ENCODE data around the gene CRELD2. TPM values are rescaled to one million over a fixed set of nuclear protein-coding genes. Genes with fewer than 3 reads are reported as not detected.

CRELD2 gene
- total and polyA plus RNA-seq, 2 donors from 2014 or later: 37.3 to 54.0 TPM

GRCh38 chr22:49963647-49964026 lies 45.2 kb downstream of the CRELD2 start:
- peak overlapping the region; percentile 97 for H3K27ac ChIP-seq (ENCODE audit: low read depth in 2 of 2, low read length in 2 of 2)
- intact Hi-C loops (cut with DNase I): no loop called here
- DNase-seq (no peak), FAIRE-seq (no peak)
- peaks cover 0 to 24% (median 7%) of the 10 kb centered on the region in 3 donors for H3K36me3 ChIP-seq (ENCODE audit: control insufficient read depth in 2 of 3, insufficient read depth in 3 of 3, low read length in 3 of 3)
- peak overlapping the region in 2 of 3 donors; percentile 80 to 84 for H3K4me3 ChIP-seq (ENCODE audit: low read length in 3 of 3)
- no peaks in the 10 kb centered on the region for H3K9me3 ChIP-seq (ENCODE audit: control insufficient read depth in 2 of 3, insufficient read depth in 1 of 3, low read length in 3 of 3)
- no peak for TF ChIP-seq CTCF (IDR thresholded peaks at IDR 0.05; ENCODE audit: borderline replicate concordance, extremely low read depth, insufficient read depth)
- peak overlapping the region in 2 of 3 donors; percentile 61 to 97 for H3K9ac ChIP-seq (ENCODE audit: low read length in 3 of 3)
- no peaks in the 10 kb centered on the region for H3K27me3 ChIP-seq (ENCODE audit: control insufficient read depth, insufficient read depth, low read length)
- peaks cover 0 to 63% (median 47%) of the 10 kb centered on the region in 3 donors for H3K4me1 ChIP-seq (ENCODE audit: control insufficient read depth in 2 of 3, insufficient read depth in 2 of 3, low read depth in 1 of 3, low read length in 3 of 3)

GRCh38 chr22:49964136-49965090 lies 46.0 kb downstream of the CRELD2 start:
- H3K27ac ChIP-seq (ENCODE audit: low read depth in 2 of 2, low read length in 2 of 2): peak overlapping the region; percentile 97
- DNase-seq: peak in 3 of 5 donors; percentile 8 to 74 (median 58)

GRCh38 chr22:49965091-49966040 lies 46.9 kb downstream of the CRELD2 start:
- Histone ChIP-seq H3K4me3 (ENCODE audit: low read length in 3 of 3) (peak overlapping the region in 1 of 3 donors; percentile 80), H3K9ac (ENCODE audit: low read length in 3 of 3) (peak overlapping the region in 1 of 3 donors; percentile 97), H3K9me3 (ENCODE audit: control insufficient read depth in 2 of 3, insufficient read depth in 1 of 3, low read length in 3 of 3) (no peaks in the 10 kb centered on the region), H3K27ac (ENCODE audit: low read depth in 2 of 2, low read length in 2 of 2) (peak overlapping the region; percentile 97), H3K27me3 (ENCODE audit: control insufficient read depth, insufficient read depth, low read length) (no peaks in the 10 kb centered on the region), H3K36me3 (ENCODE audit: control insufficient read depth in 2 of 3, insufficient read depth in 3 of 3, low read length in 3 of 3) (peaks cover 0 to 24% (median 7%) of the 10 kb centered on the region in 3 donors), H3K4me1 (ENCODE audit: control insufficient read depth in 2 of 3, insufficient read depth in 2 of 3, low read depth in 1 of 3, low read length in 3 of 3) (peaks cover 0 to 62% (median 52%) of the 10 kb centered on the region in 3 donors)
- TF ChIP-seq CTCF (IDR thresholded peaks at IDR 0.05; ENCODE audit: borderline replicate concordance, extremely low read depth, insufficient read depth): no peak
- intact Hi-C loops (cut with DNase I): no loop called here
- peak in 2 of 5 donors; percentile 8 to 79 for DNase-seq
- no peak for FAIRE-seq

More at GRCh38 chr22:49964136-49965090, 46.0 kb downstream of the CRELD2 start:
- Histone ChIP-seq H3K9me3 (ENCODE audit: control insufficient read depth in 2 of 3, insufficient read depth in 1 of 3, low read length in 3 of 3) (no peaks in the 10 kb centered on the region), H3K4me1 (ENCODE audit: control insufficient read depth in 2 of 3, insufficient read depth in 2 of 3, low read depth in 1 of 3, low read length in 3 of 3) (peaks cover 0 to 63% (median 44%) of the 10 kb centered on the region in 3 donors), H3K36me3 (ENCODE audit: control insufficient read depth in 2 of 3, insufficient read depth in 3 of 3, low read length in 3 of 3) (peaks cover 0 to 24% (median 7%) of the 10 kb centered on the region in 3 donors), H3K4me3 (ENCODE audit: low read length in 3 of 3) (peak overlapping the region in 2 of 3 donors; percentile 80 to 84), H3K27me3 (ENCODE audit: control insufficient read depth, insufficient read depth, low read length) (no peaks in the 10 kb centered on the region), H3K9ac (ENCODE audit: low read length in 3 of 3) (peak overlapping the region in 2 of 3 donors; percentile 61 to 97)
- no peak for FAIRE-seq
- intact Hi-C loops (cut with DNase I): no loop called here
- no peak for TF ChIP-seq CTCF (IDR thresholded peaks at IDR 0.05; ENCODE audit: borderline replicate concordance, extremely low read depth, insufficient read depth)

All from kidney (tissue), 14 donors.